Brain microvascular endothelial cell (primary cell): ENCODE measurements around the gene PSMB11.

ENCODE experiments used
- DNase-seq: peaks from one replicate; pipeline ENCODE4 v3.0.0-alpha.2; 2020
- H3K27ac ChIP-seq: fragments of 250-450 bp; sonication (Bioruptor Pico); 2 replicates; pipeline ENCODE4 v1.5.1; 2020; ENCODE audit warnings: mild to moderate bottlenecking, moderate library complexity
- H3K27me3 ChIP-seq: fragments of 250-450 bp; sonication (Bioruptor Pico); replicated peaks from 2 replicates; pipeline ENCODE4 v1.5.1; 2020; ENCODE audit warnings: mild to moderate bottlenecking
- H3K36me3 ChIP-seq: fragments of 250-450 bp; sonication (Bioruptor Pico); replicated peaks from 2 replicates; pipeline ENCODE4 v1.5.1; 2020; ENCODE audit warnings: mild to moderate bottlenecking
- H3K4me3 ChIP-seq: 2 replicates; pipeline ENCODE4 v1.5.1; 2011; ENCODE audit warnings: low read depth, mild to moderate bottlenecking, control low read depth, low read length, moderate library complexity
- in situ Hi-C: cut with HindIII; loops from 2 replicates; pipeline ENCODE4 v1.10.0; 2017; ENCODE audit warnings: low sequenced_read_pairs, low pct_ligation_motif_present
- TF ChIP-seq, protein P1 (sequence below): IDR thresholded peaks from 2 replicates; pipeline ENCODE4 v1.5.1; 2011; ENCODE audit warnings: low read depth, mild to moderate bottlenecking, moderate library complexity, low read length, control low read depth, inconsistent platforms; ENCODE audit errors: missing control alignments

PSMB11 gene

DNA sequence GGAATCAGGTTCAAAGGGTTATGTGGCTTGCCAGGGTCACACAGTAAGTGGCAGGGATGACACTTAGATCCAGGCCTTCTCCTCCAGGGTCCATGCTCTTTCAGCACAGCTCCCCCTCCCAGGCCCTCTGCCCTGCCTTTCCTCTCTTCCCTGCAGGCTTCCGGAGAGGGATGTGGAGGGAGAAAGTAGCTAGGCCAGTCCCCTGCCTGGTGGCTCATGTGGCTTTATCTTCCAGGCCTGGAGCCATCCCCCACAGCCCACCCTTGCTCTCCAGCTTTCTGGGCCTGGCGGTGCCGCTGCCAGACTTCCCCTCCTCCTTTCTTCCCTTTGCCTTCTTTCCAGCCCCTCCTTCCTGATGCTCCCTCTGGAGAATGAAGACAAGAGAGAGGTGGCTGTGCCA, 1.7 kb downstream of the PSMB11 start:
- Histone ChIP-seq H3K36me3 (no peaks in the 10 kb centered on the region), H3K27ac (no peak overlapping the region), H3K4me3 (no peak overlapping the region), H3K27me3 (no peaks in the 10 kb centered on the region)
- no peak for DNase-seq
- TF ChIP-seq, protein P1, sequence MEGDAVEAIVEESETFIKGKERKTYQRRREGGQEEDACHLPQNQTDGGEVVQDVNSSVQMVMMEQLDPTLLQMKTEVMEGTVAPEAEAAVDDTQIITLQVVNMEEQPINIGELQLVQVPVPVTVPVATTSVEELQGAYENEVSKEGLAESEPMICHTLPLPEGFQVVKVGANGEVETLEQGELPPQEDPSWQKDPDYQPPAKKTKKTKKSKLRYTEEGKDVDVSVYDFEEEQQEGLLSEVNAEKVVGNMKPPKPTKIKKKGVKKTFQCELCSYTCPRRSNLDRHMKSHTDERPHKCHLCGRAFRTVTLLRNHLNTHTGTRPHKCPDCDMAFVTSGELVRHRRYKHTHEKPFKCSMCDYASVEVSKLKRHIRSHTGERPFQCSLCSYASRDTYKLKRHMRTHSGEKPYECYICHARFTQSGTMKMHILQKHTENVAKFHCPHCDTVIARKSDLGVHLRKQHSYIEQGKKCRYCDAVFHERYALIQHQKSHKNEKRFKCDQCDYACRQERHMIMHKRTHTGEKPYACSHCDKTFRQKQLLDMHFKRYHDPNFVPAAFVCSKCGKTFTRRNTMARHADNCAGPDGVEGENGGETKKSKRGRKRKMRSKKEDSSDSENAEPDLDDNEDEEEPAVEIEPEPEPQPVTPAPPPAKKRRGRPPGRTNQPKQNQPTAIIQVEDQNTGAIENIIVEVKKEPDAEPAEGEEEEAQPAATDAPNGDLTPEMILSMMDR: no peak
- in situ Hi-C loops: loop anchor here (10.0 kb wide), 1 partner anchor 59 kb away; the partner anchor contains the start of gene AJUBA

DNA sequence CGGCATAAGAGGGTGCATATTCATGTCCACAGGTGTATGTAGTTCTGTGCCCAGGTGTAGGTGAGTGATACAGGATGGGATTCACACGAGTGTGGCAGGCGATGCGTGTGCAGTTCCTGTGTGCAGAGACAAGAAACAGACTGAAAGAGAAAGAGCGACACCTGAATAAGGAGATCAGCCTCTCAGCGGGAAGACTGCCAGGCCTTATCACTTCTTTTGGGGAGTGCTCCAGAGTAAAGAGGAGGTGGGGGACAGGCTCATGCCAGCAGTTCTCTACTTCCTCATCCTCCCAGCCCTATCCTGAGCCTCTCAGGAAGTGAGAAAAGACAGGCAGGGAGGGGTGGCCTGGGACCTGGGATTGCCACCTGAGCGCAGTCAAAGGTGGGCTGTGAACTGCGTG, 2.8 kb downstream of the PSMB11 start:
- no peaks in the 10 kb centered on the region for H3K27me3 ChIP-seq
- H3K27ac ChIP-seq: no peak overlapping the region
- H3K36me3 ChIP-seq: no peaks in the 10 kb centered on the region
- in situ Hi-C loops: loop anchor here (10.0 kb wide), 1 partner anchor 60 kb away; the partner anchor contains the start of gene AJUBA
- no peak for DNase-seq
- TF ChIP-seq, protein P1: no peak
- no peak overlapping the region for H3K4me3 ChIP-seq

DNA sequence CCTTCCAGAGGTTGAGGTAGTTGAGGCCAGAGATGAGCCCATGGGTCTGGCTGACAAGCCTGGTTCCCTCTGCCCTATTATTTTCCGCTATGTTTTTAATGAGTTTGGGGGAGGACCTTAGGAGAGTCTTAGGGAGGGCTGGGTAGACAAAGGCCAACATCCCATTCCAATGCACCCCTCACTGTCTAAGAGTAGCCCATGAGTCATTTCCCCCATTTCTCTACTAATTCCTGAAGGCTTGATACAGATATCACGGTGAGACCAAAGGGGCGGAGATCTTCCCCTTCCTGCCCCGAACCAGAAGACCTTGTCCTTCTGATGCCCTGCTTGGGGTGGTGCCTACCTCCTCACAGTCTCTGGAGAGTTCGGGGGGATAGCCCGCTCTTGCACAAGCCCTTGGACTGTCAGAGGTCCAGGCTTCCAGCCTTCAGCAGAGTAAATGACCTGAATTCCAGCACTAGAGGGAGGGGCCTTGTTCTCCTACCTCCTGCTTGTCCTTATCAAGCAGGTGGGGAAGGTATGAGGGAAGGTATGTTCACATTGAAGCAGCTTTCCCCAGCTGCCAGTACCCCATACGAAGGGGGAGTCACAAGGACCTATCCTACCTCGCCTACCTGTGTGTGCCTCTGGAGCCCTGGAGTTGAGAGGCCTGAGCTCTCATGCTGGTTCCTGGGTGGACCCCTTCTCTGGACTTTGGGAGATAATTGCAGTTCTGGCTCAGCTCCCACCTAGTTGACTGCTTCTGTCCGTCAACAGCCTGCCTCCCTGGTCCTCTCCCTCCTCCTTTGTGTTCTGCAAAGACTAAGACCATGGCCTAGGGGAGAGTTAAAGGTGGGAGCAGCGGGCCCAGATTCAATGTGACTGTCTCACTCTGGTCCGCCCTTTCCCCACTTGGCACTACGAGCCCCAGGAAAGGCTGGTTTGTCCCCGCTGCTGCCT, 3.7 kb downstream of the PSMB11 start:
- in situ Hi-C loops: loop anchor here (10.0 kb wide), 1 partner anchor 61 kb away; the partner anchor contains the start of gene AJUBA
- no peak overlapping the region for H3K27ac ChIP-seq

DNA sequence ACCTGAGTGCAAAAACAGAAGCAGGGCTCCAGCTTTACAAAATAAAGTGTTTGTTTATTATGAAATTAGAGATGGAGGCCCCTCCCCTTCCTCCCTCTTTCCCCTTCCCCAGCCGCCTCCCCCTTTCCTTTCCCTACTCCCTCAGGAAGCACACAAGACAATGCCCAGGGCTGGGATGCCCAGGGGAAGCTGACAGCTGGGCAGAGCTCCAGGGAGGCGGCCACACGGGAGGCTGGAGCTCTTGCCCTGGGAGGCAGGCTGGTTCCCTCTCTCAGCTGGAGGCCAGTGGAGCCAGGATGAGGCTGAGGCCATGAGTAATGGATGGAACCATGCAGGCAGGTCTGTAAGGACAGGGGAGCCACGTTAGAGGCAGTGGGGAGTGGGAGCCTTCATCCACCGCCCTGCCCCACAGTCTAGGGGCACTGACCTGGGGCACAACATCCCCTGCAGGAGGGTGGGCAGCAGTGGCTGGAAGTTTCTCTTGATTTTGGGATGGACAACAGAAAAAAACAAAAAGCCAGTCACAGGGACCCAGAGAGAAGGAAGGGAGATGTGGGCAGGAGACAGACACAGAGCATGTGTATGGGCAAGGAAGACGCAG, 5.1 kb downstream of the PSMB11 start:
- H3K27me3 ChIP-seq: no peaks in the 10 kb centered on the region
- DNase-seq: no peak
- in situ Hi-C loops: loop anchor here (10.0 kb wide), 1 partner anchor 62 kb away; the partner anchor contains the start of gene AJUBA
- TF ChIP-seq, protein P1: no peak
- no peak overlapping the region for H3K27ac ChIP-seq
- H3K36me3 ChIP-seq: no peaks in the 10 kb centered on the region
- H3K4me3 ChIP-seq: no peak overlapping the region

More for the DNA sequence above, 3.7 kb downstream of the PSMB11 start:
- TF ChIP-seq, protein P1: no peak
- Histone ChIP-seq H3K36me3 (no peaks in the 10 kb centered on the region), H3K27me3 (no peaks in the 10 kb centered on the region), H3K4me3 (no peak overlapping the region)
- DNase-seq: no peak

DNA sequence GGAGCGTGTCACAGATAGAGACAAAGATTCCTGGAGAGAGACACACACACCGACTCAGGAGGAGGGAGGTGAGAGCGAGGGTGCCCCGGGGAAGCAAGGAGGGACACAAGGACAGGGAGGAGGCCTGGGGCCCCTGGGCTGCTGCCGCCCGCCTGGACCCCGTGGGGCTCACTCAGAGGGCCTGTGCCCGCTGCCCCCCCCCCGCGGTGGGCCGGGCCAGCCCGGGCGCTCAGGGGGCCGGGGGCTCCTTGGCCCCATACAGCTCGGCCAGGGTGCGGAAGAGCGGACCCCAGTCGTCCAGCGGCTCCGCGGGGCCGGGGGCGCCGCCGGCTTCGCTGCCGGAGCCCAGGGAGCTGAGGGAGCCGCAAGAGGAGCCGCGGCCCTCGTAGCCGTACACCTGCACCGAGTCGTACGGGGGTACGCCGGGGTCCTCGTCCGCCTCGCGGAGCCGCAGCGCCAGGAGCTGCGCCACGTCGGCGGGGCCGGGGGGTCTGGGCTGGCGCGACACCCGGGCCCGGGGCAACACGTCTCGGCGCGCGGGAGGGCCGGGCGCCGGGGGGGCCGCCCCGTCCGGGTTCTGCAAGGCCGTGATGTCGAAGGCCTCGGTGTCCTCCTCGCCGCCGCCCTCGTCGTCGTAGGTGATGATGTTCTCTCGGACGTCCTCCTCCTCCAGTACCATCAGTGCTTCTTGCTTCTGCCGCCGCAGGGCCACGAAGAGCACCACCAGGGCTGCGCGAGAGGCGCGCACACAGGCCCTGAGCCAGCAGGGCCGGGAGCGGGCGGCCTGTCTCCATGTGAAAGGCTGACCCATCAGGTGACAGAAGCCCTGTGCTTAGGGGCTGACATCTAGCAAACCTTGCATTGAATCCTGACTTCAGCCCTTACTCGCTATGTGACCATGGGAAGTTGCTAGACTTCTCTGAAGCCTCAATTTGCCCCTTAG, 6.0 kb downstream of the PSMB11 start:
- DNase-seq: no peak
- TF ChIP-seq, protein P1: no peak
- Histone ChIP-seq H3K27me3 (no peaks in the 10 kb centered on the region), H3K36me3 (no peaks in the 10 kb centered on the region), H3K4me3 (no peak overlapping the region), H3K27ac (no peak overlapping the region)
- in situ Hi-C loops: loop anchor here (10.0 kb wide), 1 partner anchor 63 kb away; the partner anchor contains the start of gene AJUBA
